ENCODE measurements around the gene ZBTB24. TPM values are rescaled to one million over a fixed set of nuclear protein-coding genes. Genes with fewer than 3 reads are reported as not detected.
A peak's percentile ranks its signal among the peaks of the same experiment; 100 is the strongest.

Gene ZBTB24
- total and polyA plus RNA-seq, 8 donors: 1.4 to 9.3 (median 2.9) TPM

- intact Hi-C loops (cut with DNase I; ENCODE audit: low total_unique reads): no loop called here
- H3K36me3 ChIP-seq: peaks cover 19 to 46% (median 26%) of the 10 kb centered on the region in 4 donors
- H3K27ac ChIP-seq: no peak overlapping the region
- H3K27me3 ChIP-seq: no peaks in the 10 kb centered on the region
- H3K9me3 ChIP-seq: no peaks in the 10 kb centered on the region
- TF ChIP-seq POLR2AphosphoS5 (IDR thresholded peaks at IDR 0.05) (no peak), POLR2A (IDR thresholded peaks at IDR 0.05) (no peak), CTCF (IDR thresholded peaks at IDR 0.05) (no peak), EP300 (IDR thresholded peaks at IDR 0.05) (no peak)
- DNase-seq: no peak
- peaks cover 17 to 33% (median 21%) of the 10 kb centered on the region in 4 donors for H3K4me1 ChIP-seq
- no peak overlapping the region for H3K4me3 ChIP-seq
- WGBS, 5 donors: 93 to 100% (median 95%) methylated on average over 6 to 7 of the region's 7 CpGs
Observed at GRCh38 chr6:109451376-109451775, 31.6 kb downstream of the ZBTB24 start.

- H3K27ac ChIP-seq: no peak overlapping the region
- H3K4me3 ChIP-seq: no peak overlapping the region
- WGBS, 5 donors: 72 to 85% (median 75%) methylated on average over 3 of the region's 3 CpGs
- no peaks in the 10 kb centered on the region for H3K27me3 ChIP-seq
- intact Hi-C loops (cut with DNase I; ENCODE audit: low total_unique reads): no loop called here
- DNase-seq: no peak
- H3K4me1 ChIP-seq: peaks cover 12 to 28% (median 16%) of the 10 kb centered on the region in 4 donors
- peaks cover 24 to 51% (median 31%) of the 10 kb centered on the region in 4 donors for H3K36me3 ChIP-seq
- no peaks in the 10 kb centered on the region for H3K9me3 ChIP-seq
- TF ChIP-seq POLR2AphosphoS5 (IDR thresholded peaks at IDR 0.05): no peak
- no peak for TF ChIP-seq EP300 (IDR thresholded peaks at IDR 0.05)
- TF ChIP-seq POLR2A (IDR thresholded peaks at IDR 0.05): no peak
- no peak for TF ChIP-seq CTCF (IDR thresholded peaks at IDR 0.05)
Observed at GRCh38 chr6:109450801-109451200, 32.2 kb downstream of the ZBTB24 start.

- no peak overlapping the region for H3K27ac ChIP-seq
- H3K4me3 ChIP-seq: no peak overlapping the region
- no peaks in the 10 kb centered on the region for H3K9me3 ChIP-seq
- intact Hi-C loops (cut with DNase I; ENCODE audit: low total_unique reads): no loop called here
- 77 to 84% (median 79%) methylated on average over 9 to 16 of the region's 16 CpGs for WGBS, 5 donors
- DNase-seq: peak in 1 of 2 donors; percentile 44
- H3K36me3 ChIP-seq: peaks cover 32 to 59% (median 39%) of the 10 kb centered on the region in 4 donors
- TF ChIP-seq POLR2AphosphoS5 (IDR thresholded peaks at IDR 0.05) (no peak), POLR2A (IDR thresholded peaks at IDR 0.05) (no peak), CTCF (IDR thresholded peaks at IDR 0.05) (no peak), EP300 (IDR thresholded peaks at IDR 0.05) (no peak)
- peaks cover 9 to 25% (median 14%) of the 10 kb centered on the region in 4 donors for H3K4me1 ChIP-seq
- no peaks in the 10 kb centered on the region for H3K27me3 ChIP-seq
Observed at GRCh38 chr6:109449795-109450673, 33.0 kb downstream of the ZBTB24 start.

GRCh38 chr6:109449064-109449794 is 33.8 kb downstream of the ZBTB24 start:
- Histone ChIP-seq H3K27me3 (no peaks in the 10 kb centered on the region), H3K4me1 (peaks cover 1 to 17% (median 6%) of the 10 kb centered on the region in 4 donors), H3K36me3 (peaks cover 40 to 67% (median 47%) of the 10 kb centered on the region in 4 donors), H3K27ac (no peak overlapping the region), H3K4me3 (no peak overlapping the region), H3K9me3 (no peaks in the 10 kb centered on the region)
- no peak for TF ChIP-seq POLR2A (IDR thresholded peaks at IDR 0.05)
- TF ChIP-seq EP300 (IDR thresholded peaks at IDR 0.05): no peak
- TF ChIP-seq POLR2AphosphoS5 (IDR thresholded peaks at IDR 0.05): no peak
- TF ChIP-seq CTCF (IDR thresholded peaks at IDR 0.05): no peak
- DNase-seq: peak in 1 of 2 donors; percentile 24
- intact Hi-C loops (cut with DNase I; ENCODE audit: low total_unique reads): no loop called here
- WGBS, 5 donors: 81 to 86% (median 86%) methylated on average over 18 to 19 of the region's 19 CpGs
